ENCODE results near the gene MT1A. TPM values are rescaled to one million over a fixed set of nuclear protein-coding genes. Genes with fewer than 3 reads are reported as not detected.
"Not testable (repeated sequence)": the region's sequence is repeated elsewhere in the genome, so short reads cannot be mapped to it uniquely, and the experiment has no call there.

The MT1A gene
- total RNA-seq, 1 donor from 2014 or later: not detected

DNA sequence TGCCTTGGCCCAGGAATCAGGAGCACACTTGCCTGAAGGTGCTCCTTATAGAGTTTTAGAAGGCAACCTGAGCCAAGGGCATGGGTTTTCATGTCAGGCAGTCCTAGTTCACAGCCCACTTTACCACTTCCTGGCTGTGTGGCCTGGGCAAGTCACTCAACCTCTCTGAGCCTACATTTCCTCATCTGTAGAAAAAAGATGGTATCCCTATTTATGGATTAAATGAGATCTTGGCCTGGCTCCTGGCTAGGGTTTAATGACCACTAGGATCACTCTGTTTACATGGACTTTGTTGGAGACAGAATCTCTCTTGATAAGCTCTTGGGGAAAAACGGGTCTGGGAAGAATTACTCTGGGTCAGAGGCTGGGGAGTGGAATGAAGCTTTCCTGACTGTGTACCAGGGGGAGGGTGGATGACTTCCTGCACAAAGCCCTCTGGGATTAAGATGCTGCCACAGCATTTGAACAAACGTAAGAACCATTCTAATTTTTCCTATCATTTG is 27.8 kb upstream of the MT1A start:
- DNase-seq: no peak

DNA sequence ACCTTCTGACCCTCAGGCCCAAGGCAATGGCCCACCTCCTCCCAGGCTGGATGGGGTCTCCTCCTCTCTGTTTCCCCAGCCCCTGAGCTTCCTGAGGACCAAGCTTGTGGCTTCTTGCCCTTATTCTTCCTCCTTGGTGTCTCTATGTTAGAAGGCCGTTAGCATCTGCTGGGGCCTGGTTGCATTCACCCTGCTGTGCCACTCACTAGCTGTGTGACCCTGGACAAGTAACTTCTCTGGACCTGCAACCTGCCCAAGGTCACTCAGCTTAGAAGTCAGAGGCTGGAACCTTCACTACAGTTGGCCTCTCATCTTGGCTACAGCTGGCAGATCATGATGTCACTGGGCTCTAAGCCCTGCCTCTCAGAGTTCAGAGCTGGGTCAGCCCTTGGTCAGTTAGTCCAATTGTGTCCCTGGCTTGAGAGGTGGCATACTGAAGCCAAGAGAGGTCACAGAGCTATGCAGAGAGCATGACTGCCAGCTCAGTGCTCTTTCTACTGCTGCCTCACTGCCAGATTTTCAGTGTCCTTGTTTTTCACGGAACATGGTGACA is 27.1 kb upstream of the MT1A start:
- DNase-seq: no peak

DNA sequence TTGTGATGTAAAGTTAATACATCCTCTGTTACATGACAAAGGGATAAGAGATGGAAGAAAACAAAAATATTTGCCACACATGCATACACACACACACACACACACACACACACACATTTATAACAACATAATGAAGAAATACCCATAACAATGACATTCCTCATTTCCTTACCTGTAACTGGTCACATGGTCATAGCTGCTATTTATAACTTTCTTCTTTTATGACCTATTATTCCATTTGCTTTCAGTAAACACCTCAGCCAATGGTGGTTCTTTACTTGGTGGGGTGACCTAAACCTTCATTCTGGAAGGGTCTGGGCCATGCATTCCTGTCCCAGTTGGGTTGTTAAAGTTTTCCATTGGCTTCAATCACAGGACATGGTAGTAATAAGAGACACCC is 24.8 kb upstream of the MT1A start:
- no peak for DNase-seq

DNA sequence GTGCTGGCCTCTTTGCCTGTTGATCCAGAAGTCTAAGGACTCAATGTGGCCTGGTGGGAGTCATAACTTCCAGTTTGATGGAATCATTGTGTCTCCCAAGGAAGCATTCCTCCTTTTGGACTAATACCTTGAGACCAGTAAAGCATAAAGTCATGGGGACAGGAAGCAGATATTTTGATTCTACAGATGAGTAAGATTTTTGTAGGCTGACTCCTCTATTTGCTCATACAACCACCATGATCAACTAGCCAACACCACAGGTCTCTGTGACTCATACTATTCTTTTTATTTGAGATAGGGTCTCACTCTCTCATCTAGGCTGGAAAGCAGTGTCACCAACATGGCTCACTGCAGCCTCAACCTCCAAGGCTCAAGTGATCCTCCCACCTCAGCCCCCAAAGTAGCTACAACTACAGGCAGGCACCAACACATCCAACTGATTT is 23.9 kb upstream of the MT1A start:
- no peak for DNase-seq

DNA sequence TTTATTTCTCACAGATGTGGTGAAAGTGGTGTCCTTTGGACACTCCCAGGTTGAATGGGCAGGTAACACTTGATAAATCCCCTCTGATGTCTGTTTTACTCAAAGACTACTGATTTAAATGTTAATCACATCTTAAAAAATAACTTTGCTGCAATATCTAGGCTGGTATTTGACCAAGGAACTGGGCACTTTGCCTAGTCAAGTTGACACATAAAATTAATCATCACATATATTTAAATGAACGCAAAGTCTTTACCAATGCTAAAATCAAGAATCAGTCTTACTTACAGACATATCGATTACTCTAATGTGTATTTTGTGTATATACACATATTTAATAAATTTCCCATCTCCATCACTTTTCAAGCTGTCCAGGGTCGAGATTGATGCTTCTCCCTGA is 23.1 kb upstream of the MT1A start:
- DNase-seq: no peak

DNA sequence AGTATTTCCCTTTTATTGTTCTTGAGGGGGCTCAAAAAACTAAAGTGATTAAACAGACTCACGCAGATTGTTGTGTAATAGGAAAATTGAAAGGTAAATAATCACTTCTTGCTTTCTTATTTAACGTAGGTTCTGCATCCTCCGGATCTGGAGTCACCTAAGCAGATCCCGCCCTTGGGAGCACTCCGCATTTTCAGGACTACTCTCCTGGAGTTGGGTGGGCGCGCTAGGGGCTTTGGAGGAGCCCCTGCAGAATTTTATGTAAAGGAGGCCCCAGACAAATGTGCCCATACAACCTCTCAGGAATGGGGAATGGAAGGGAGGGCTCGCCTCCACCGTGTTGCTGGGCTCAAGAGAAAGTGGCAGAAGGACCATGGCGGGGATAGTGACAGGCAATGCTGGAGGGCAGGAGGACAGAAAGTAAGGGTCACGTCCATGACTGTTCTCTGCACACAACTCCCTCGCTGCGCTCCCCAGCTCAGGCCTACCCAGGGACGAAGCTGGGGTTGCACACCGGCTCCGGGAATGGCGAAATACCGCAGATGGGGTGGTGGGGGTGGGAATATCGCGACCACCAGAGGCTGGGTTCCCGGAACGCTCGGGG is 21.8 kb upstream of the MT1A start:
- DNase-seq: no peak

DNA sequence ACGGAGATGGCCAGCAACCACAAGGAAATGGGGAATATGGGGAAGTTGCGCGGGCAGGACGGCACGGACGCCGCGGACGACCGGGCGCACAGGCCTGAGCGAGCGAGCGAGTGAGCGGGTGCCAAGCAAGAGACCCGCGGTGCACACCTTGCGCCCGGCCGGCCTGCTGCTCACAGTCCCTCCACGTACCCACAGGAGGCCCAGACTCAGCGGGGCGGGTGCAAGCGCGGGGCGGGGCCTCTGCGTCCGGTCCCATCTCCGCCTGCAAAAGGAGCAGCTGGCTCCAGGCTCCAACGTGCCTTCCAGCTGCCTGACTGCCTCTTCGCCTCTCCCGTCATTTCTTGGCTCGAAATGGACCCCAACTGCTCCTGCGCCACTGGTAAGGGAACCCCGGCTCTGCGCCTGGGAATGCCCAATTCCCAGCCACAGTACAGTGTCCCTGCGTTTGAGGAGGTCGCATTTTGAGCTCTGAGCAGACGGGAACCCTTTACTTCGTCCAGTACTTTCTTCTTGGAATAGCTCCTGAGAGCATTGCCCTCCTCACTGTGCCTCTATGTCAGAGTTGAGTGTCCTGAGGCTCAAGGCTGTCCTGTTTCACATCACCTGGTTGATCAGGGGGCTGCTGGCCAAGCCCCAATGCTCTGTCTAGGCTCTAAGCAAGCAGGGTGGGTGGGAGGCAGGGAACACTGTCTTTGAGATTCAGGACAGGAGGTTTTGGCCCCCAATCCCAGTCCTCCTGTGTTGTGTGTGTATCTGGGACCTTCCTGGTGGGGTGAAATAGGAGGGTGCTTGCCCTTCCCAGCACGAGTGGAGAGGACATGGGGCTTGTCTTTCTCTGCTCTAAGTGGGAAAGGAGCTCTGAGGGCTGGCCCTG is 21.0 kb upstream of the MT1A start:
- DNase-seq: no peak

DNA sequence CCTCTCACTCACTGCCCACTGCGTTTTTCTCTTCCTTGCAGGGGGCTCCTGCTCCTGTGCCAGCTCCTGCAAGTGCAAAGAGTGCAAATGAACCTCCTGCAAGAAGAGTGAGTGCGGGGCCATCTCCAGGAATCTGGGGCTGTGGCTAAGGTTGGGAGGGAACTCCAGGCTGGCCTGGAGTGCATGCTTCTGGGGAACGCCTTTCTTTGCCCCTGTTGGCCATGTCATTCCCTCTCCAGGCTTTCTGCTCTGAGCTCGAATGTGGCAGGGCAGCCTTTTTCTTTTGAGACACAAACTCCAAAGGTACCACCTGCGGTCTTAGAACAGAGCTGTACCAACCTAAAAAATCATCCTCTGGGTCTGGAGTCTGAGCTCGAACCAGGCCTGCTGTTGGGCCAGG is 20.3 kb upstream of the MT1A start:
- no peak for DNase-seq

DNA sequence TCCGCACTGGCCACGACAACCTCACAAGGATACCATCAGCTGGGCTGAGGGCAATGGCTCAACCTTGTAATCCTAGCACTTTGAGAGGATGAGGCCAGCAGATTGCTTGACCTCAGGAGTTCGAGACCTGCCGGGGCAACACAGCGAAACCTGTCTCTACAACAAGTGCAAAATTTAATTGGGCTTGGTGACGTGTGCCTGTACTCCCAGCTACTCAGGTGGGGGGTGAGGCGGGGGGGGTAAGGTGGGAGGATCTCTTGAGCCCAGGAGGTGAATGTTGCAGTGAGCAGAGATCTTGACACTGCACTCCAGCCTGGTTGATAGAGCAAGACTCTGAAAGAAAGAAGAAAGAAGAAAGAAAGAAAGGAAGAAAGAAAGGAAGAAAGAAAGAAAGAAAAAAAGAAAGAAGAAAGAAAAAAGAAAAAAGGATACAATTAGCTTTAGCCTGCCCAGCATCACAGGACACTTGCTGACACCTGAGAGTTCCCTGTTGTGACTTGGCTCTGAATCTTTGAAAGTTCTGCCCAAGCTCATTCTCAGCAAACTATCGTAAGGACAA is 18.0 kb upstream of the MT1A start:
- no peak for DNase-seq

DNA sequence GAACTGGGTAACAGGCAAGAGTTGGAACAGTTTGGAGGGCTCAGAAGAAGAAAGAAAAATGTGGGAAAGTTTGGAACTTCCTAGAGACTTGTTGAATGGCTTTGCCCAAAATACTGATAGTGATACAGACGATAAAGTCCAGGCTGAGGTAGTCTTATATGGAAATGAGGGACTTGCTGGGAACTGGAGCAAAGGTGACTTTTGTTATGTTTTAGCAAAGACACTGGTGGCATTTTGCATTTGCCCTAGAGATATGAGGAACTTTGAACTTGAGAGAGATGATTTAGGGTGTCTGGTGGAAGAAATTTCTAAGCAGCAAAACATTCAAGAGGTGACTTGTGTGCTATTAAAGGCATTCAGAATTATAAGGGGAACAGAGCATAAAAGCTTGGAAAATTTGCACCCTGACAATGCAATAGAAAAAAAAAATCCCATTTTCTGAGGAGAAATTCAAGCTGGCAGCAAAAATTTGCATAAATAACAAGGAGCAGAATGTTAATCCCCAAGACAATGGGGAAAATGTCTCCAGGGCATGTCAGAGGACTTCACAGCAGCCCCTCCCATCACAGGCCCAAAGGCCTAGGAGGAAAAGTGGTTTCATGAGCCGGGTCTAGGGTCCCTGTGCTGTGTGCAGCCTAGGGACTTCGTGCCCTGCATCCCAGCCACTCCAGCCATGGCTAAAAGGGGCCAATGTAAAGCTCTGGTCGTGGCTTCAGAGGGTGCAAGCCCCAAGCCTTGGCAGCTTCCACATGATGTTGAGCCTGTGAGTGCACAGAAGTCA is 16.6 kb upstream of the MT1A start:
- not testable (repeated sequence) for DNase-seq

DNA sequence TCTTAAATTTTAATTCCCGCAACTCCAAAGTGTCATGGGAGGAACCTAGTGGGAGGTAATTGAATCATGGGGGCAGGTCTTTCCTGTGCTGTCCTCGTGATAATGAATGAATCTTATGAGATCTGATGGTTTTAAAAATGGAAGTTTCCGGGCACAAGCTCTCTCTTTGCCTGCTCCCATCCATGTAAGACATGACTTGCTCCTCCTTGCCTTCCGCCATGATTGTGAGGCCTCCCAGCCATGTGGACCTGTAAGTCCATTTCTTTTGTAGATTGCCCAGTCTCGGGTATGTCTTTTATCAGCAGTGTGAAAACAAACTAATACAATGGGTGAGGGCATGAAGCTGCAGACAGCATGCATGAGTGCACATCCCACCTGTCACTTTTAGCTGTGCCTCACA is 15.3 kb upstream of the MT1A start:
- not testable (repeated sequence) for DNase-seq

DNA sequence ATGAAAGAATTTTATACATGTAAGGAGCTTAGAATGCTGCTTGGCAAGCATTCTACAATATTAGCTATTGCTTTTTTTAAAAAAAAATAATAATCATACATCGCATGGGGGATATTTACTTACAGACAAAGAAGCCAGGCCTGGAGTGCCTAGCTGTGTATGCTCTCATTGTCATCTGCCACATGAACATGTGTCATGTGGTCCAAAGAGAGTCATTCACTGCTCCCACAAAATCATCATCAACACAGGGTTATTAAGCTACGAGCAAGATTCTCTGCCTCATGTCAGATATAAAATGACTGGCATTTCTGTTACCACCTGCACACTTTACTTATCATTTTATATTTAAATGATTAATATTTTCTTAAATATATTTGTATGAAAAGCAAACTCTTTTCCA is 14.8 kb upstream of the MT1A start:
- no peak for DNase-seq

DNA sequence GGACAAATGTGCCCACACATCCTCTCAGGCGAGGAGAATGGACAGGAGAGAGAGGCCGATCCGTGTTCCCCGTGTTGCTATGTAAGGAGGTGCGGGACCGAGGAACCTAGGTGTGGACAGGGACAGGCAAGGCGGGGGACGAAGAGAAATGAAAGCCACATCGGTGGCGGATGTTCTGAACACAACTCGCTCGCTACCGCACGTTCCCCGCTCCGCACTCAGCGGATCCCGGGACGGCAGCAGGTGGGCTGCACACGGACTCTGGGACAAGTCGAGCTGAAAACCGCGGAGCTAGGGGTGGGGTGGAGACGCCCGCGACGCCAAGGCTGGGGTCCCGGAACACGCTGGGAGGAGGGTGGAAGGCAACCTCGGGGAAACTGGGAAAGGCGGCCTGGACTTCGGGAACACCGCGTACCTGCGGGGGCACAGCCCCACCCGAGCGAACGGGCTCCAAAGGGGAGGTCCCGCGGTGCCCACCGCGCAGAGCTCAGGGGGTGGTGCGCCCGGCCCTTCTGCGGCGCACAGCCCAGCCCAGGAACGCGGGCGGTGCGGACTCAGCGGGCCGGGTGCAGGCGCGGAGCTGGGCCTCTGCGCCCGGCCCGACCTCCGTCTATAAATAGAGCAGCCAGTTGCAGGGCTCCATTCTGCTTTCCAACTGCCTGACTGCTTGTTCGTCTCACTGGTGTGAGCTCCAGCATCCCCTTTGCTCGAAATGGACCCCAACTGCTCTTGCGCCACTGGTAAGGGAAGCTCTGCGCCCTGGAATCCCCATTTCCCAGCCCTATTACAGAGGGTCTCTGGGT is 13.1 kb upstream of the MT1A start, which contains the start of gene MT1E:
TSS of gene MT1E (plus strand) at position 642 of the 803 bp plus-strand sequence. CDS start at position 713, 71 bp downstream.
- peak; percentile 47 for DNase-seq

DNA sequence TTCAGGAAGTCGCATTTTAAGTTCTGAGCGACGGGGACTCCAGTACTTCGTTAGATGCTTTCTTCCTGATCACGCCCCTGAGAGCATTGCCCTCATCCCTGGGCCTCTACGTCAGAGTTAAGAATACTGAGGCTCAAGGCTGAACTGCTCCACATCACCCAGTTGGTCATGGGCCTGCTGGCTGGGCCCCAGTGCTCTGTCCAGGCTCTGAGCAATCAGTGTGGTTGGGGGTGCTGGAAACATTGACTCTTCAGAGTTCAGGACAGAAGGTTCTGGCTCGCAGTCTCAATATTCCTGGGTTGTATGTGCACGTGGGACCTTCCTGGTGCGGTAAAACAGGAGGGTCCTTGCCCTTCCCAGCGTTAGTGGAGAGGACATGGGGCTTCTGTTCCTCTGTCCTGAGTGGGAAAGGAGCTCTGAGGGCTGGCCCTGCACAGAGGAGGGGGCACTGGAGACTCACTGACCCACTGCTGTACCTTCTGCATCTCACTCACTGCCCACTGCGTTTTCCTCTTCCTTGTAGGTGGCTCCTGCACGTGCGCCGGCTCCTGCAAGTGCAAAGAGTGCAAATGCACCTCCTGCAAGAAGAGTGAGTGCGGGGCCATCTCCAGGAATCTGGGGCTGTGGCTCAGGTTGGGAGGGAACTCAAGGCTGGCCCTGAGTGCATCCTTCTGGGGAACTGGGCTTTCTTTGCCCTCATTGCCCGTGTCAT is 12.4 kb upstream of the MT1A start:
- DNase-seq: no peak

DNA sequence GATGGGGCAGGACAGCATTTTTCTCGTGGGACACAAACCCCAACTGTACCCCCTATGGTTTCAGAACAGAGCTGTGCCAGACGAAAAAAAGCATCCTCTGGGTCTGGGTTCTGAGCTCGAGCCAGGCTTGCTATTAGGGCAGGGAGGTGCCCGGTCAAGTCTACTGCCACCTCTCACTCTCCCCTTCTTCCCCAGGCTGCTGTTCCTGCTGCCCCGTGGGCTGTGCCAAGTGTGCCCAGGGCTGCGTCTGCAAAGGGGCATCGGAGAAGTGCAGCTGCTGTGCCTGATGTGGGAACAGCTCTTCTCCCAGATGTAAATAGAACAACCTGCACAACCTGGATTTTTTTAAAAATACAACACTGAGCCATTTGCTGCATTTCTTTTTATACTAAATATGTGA is 11.8 kb upstream of the MT1A start:
- DNase-seq: no peak

DNA sequence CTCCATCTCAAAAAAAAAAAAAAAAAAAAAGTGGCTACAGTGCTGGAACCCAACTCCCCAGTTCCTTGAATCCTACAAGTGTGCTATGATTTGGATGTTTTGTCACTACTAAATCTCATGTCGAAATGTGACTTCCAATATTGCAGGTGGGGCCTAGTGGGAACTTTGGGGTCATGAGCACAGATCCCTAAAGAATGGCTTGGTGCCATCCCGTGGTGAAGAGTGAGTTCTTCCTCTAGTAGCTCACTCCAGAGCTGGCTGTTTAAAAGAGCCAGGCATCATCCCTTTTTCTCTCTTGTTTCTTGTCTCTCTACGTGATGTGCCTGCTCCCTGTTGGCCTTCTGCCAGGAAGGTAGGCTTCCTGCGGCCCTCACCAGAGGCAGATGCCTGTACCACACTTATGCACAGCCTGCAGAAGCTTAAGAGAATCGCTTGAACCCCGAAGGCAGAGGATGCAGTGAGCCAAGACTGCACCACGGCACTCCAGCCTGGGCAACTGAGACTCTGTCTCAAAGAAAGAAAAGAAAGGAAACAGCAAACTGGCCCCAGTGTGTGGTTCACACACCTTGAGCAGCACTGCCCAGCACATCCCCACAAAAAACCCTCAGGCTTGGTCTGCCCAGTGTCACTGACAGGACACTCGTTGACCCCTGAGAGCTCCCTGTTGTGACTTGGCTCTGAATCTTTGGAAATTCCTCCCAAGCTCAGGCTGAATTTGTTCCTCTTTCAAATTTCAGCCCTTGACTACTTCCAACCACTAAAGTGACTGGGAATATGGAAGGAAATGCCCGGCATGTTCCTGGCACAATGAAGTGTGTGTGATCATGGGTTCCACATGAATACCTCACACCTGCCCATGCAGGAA is 9.7 kb upstream of the MT1A start:
- DNase-seq: no peak

DNA sequence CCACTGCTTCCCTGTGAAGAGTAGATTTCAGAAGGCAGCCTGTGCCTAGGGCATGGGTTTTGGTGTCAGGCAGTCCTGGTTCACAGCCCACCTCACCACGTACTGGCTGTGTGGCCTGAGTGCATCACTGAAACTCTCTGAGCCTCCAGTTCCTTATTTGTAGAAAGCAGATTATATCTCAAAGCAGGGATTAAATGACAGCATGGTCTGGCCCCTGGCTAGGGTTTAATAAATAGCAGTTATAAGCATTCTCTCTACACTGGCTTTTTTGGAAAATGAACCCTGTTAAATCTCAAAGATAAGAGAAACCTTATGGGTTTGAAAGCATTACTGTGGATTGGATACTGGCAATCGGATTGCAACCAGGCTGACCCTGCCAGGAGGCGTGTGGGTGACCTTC is 8.9 kb upstream of the MT1A start:
- no peak for DNase-seq

DNA sequence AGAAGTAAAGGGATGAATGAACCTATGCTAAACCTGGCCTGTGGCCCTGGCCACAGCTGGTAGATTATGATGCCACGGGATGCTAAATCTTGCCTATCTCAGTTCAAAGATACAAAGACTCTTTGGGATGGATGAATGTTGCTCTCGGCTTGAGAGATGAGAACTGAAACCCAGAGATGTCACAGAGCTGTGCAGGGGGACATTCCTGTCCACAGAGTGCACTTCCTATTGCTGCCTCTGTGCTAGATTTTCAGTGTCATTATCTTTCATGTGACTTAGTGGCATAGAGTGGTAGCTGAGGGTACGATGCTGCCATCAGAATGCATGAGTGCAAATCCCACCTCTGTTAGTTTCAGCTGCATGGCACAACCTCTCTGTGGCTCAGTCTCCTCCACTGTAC is 8.3 kb upstream of the MT1A start:
- no peak for DNase-seq

DNA sequence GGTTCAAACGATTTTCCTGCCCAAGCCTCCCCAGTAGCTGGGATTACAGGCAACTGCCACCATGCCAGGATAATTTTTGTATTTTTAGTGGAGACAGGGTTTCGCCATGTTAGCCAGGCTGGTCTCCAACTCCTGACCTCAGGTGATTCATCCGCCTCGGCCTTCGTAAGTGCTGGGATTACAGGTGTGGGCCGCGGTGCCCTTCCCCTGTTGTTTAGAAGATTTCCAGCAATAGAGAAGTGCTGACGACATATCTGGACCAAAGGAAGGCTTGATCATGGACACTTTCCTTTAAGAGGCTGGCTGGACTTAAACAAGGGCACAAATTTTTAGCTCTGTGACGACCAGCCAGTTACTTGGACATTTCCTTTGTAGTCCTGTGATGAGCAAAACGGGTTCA is 7.3 kb upstream of the MT1A start:
- no peak for DNase-seq

DNA sequence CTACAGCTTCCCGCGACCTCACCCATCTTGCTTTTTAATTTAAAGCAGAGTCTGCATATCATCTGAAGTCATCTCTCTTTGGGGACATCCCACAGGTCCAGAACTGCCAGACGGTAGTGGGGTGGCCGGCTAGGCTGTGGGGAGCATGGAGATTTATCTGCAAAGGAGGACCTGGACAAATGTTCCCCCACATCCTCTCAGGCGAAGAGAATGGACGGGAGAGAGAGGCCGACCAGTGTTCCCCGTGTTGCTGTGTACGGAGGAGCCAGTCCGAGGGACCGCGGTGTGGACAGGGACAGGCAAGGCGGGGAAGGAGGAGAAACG is 6.7 kb upstream of the MT1A start:
- no peak for DNase-seq

Data from occipital lobe (tissue), 2 donors.